K562 (cell line): Measurements from ENCODE around the gene CLVS2. TPM values are rescaled to one million over a fixed set of nuclear protein-coding genes. Genes with fewer than 3 reads are reported as not detected.
A peak's percentile ranks its signal among the peaks of the same experiment; 100 is the strongest.

ENCODE experiments used
- ATAC-seq: fragments of 200-7000 bp; cut with Tn5 transposase; 3 replicates; pipeline ENCODE4 v1.9.1; 2020; ENCODE audit warnings: moderate library complexity
- BruUV-seq: library from RNA; stranded (reverse); fragments of 400-500 nt; replicated peaks from 2 replicates; lab custom pipeline; 2021; lab: Mats Ljungman, UMichigan
- CTCF ChIA-PET: fragments of 300-600 bp; formaldehyde crosslinking; extraction: SDS; loops from one replicate; lab custom pipeline; 2021; ENCODE audit warnings: low intra/inter-chr PET ratio; lab: Yijun Ruan, JAX
- POLR2A ChIA-PET: fragments of 300-600, 350-650 bp; sonication (Branson Sonifier 250); formaldehyde crosslinking; extraction: SDS; loops from one replicate; lab custom pipeline; 2021; ENCODE audit warnings: antibody characterized with exemption, inconsistent platforms; lab: Yijun Ruan, JAX
- DNase-seq, 4 experiments: peaks; one replicate each; pipeline versions ENCODE4 v3.0.0 to v3.0.0-alpha.2; 2011 to 2018; ENCODE audit warnings: low spot score in 3 of 4, mixed read lengths in 3 of 4; ENCODE audit errors: extremely low read depth in 1 of 4
- FAIRE-seq: peaks from 2 replicates; lab custom pipeline; 2011; peaks lifted over from hg19 to GRCh38; lab: Jason Lieb, UNC
- H2AFZ ChIP-seq: 2 replicates; pipeline ENCODE4 v1.6.0; 2011; ENCODE audit warnings: low read depth, low read length, control low read depth, inconsistent platforms
- H3K27ac ChIP-seq: fragments of 200-600 bp; 3 replicates; pipeline ENCODE4 v1.8.0; 2011; ENCODE audit warnings: low read depth, mild to moderate bottlenecking, control low read depth, inconsistent platforms, low read length, moderate library complexity, mixed read lengths; ENCODE audit errors: extremely low read depth
- H3K27me3 ChIP-seq, 2 experiments: fragments of 300-600 bp in 1 of 2; 2 replicates in 1 of 2; 3 replicates in 1 of 2; pipeline versions ENCODE4 v1.6.0 to v1.8.0; 2011; ENCODE audit warnings: inconsistent platforms in 2 of 2, low read length in 2 of 2, mild to moderate bottlenecking in 1 of 2, mixed read lengths in 1 of 2, moderate library complexity in 1 of 2; ENCODE audit not compliant: control insufficient read depth in 2 of 2, insufficient read depth in 2 of 2
- H3K36me3 ChIP-seq: fragments of 300-600 bp; 3 replicates; pipeline ENCODE4 v1.8.0; 2011; ENCODE audit warnings: mild to moderate bottlenecking, low read length, inconsistent platforms; ENCODE audit not compliant: control insufficient read depth, insufficient read depth
- H3K4me1 ChIP-seq, 2 experiments: fragments of 200-600 bp in 1 of 2; replicated peaks in 1 of 2; 2 replicates in 1 of 2; 3 replicates in 1 of 2; pipeline versions ENCODE4 v1.5.1 to v1.8.0; 2011; ENCODE audit warnings: inconsistent platforms in 2 of 2, low read length in 2 of 2, mild to moderate bottlenecking in 1 of 2, mixed read lengths in 1 of 2, moderate library complexity in 1 of 2; ENCODE audit not compliant: control insufficient read depth in 2 of 2, insufficient read depth in 2 of 2
- H3K4me2 ChIP-seq: 2 replicates; pipeline ENCODE4 v1.6.1; 2011; ENCODE audit warnings: low read length, control low read depth, inconsistent platforms, mixed read lengths; ENCODE audit not compliant: insufficient read depth
- H3K4me3 ChIP-seq: fragments of 200-600 bp; sonication (generic), shearing (Covaris generic); 2 replicates; pipeline ENCODE4 v1.5.1; 2016; ENCODE audit warnings: control low read depth, inconsistent platforms
- H3K79me2 ChIP-seq: fragments of 200-600 bp; 3 replicates; pipeline ENCODE4 v1.8.0; 2011; ENCODE audit warnings: low read length, inconsistent platforms; ENCODE audit not compliant: control insufficient read depth, insufficient read depth
- H3K9ac ChIP-seq, 2 experiments: 2 replicates each; pipeline versions ENCODE4 v1.6.0 to v1.6.1; 2011; ENCODE audit warnings: low read depth in 2 of 2, low read length in 2 of 2, control low read depth in 1 of 2, inconsistent platforms in 1 of 2, mild to moderate bottlenecking in 1 of 2, mixed read lengths in 1 of 2; ENCODE audit not compliant: insufficient read depth in 1 of 2
- H3K9me1 ChIP-seq: one replicate; pipeline ENCODE4 v1.6.0; 2011; ENCODE audit warnings: inconsistent platforms, mild to moderate bottlenecking, low read length, moderate library complexity; ENCODE audit not compliant: control insufficient read depth, insufficient read depth
- H3K9me3 ChIP-seq: replicated peaks from 2 replicates; pipeline ENCODE4 v1.5.1; 2011; ENCODE audit warnings: low read depth, low read length, inconsistent platforms; ENCODE audit not compliant: control insufficient read depth, insufficient read depth
- H4K20me1 ChIP-seq: replicated peaks from 2 replicates; pipeline ENCODE4 v1.6.1; 2011; ENCODE audit warnings: low read length, inconsistent platforms, mixed read lengths; ENCODE audit not compliant: control insufficient read depth, insufficient read depth
- CTCF ChIP-seq, 3 experiments: IDR thresholded peaks in 2 of 3; conservative IDR thresholded peaks in 1 of 3; 2 replicates each; pipeline ENCODE4 v1.5.1; 2011 to 2012; ENCODE audit warnings: low read length in 3 of 3, mild to moderate bottlenecking in 3 of 3, control low read depth in 2 of 3, improper control_type of control experiment in 1 of 3, inconsistent platforms in 1 of 3, low read depth in 1 of 3, mixed read lengths in 1 of 3, moderate library complexity in 1 of 3; ENCODE audit not compliant: insufficient read depth in 2 of 3
- RAD21 ChIP-seq, 2 experiments: fragments of 250-450 bp in 1 of 2; fragments of 450-650 bp in 1 of 2; sonication (Bioruptor Pico) in 1 of 2; formaldehyde crosslinking in 1 of 2; IDR thresholded peaks in 1 of 2; conservative IDR thresholded peaks in 1 of 2; 2 replicates each; pipeline versions ENCODE4 v1.4.0 to v1.8.0; 2020 to 2022; ENCODE audit warnings: mild to moderate bottlenecking in 2 of 2, moderate library complexity in 1 of 2
- ZNF696 ChIP-seq: fragments of 250-450 bp; sonication (Bioruptor Pico); conservative IDR thresholded peaks from 2 replicates; pipeline ENCODE4 v1.4.0; 2020; ENCODE audit warnings: mild to moderate bottlenecking, moderate library complexity
- in situ Hi-C: fragments of 300-500 bp; cut with MboI; formaldehyde crosslinking; loops from 4 replicates; pipeline ENCODE4 v1.15.0; 2018; ENCODE audit warnings: inconsistent platforms, mixed read lengths
- intact Hi-C: fragments of 100-400 bp; cut with micrococcal nuclease; formaldehyde crosslinking; loops from 2 replicates; pipeline ENCODE4 v1.14.2; 2022
- polyA plus RNA-seq, 8 experiments: library from polyadenylated mRNA; depleted of rRNA in 4 of 8; stranded (reverse) in 5 of 8; unstranded in 3 of 8; fragments of >200 nt; fragmentation: Nextera tagmentation in 2 of 8; fragmentation: Illumina TruSeq in 1 of 8; extraction: Ambion mirVana in 2 of 8; extraction: Trizol in 1 of 8; gene quantifications; 2 replicates each; pipeline versions ENCODE4 v1.2.1 to v1.2.3, GENCODE V29; 2011 to 2014; ENCODE audit warnings: inconsistent platforms in 1 of 8, missing spikeins in 1 of 8
- total RNA-seq, 7 experiments: library from RNA; depleted of rRNA in 6 of 7; stranded (reverse); fragments of >200 nt in 6 of 7; fragmentation: Illumina TruSeq in 2 of 7; extraction: Trizol in 2 of 7; gene quantifications; 2 replicates each; pipeline versions ENCODE4 v1.2.1 to v1.2.3, GENCODE V29; 2011 to 2021; ENCODE audit warnings: low replicate concordance in 1 of 7

Gene CLVS2
- total and polyA plus RNA-seq, 9 of the 15 experiments (the other 6 are each of a cell fraction or from before 2014, with no cell fraction given) = 0.01 to 0.36 (median 0.03) TPM; not detected in 3

GRCh38 chr6:122947355-122947754, 48.7 kb upstream of the CLVS2 start:
- DNase-seq = peak in 2 of 4 experiments; percentile 1 to 6
- TF ChIP-seq ZNF696 (CRISPR knock-in tag) = no peak
- 0 out of 6 replicates have a peak, but pooled peaks of 1 of the 3 experiments have one; percentile 2 for TF ChIP-seq CTCF (IDR thresholded peaks at IDR 0.05 in 2 of 3, conservative IDR thresholded peaks at IDR 0.05 in 1 of 3; ENCODE audit: insufficient read depth in 2 of 3, low read depth in 1 of 3, low read length in 3 of 3)
- peak in 1 of 2 experiments; percentile 22; a peak in 1 of 4 replicates for TF ChIP-seq RAD21 (CRISPR knock-in tag; conservative IDR thresholded peaks at IDR 0.05 in 1 of 2, IDR thresholded peaks at IDR 0.05 in 1 of 2)
- TF ChIP-seq, all 486 proteins: peak for 2
- Histone ChIP-seq H3K4me1 (no peaks in the 10 kb centered on the region), H3K79me2 (no peaks in the 10 kb centered on the region), H3K4me2 (no peak overlapping the region), H3K9me3 (no peaks in the 10 kb centered on the region), H3K4me3 (no peak overlapping the region), H3K9me1 (no peaks in the 10 kb centered on the region), H4K20me1 (no peaks in the 10 kb centered on the region), H2AFZ (no peak overlapping the region), H3K27me3 (no peaks in the 10 kb centered on the region), H3K9ac (no peak overlapping the region), H3K36me3 (no peaks in the 10 kb centered on the region), H3K27ac (no peak overlapping the region)
- in situ Hi-C loops (no loop called here), intact Hi-C loops (no loop called here)
- no TSS peak for BruUV-seq
- POLR2A ChIA-PET = no interaction called here
- FAIRE-seq (no peak), ATAC-seq (no peak)
- CTCF ChIA-PET = no interaction called here
